ENCODE data around the gene GRID1. TPM values are rescaled to one million over a fixed set of nuclear protein-coding genes. Genes with fewer than 3 reads are reported as not detected.

The GRID1 gene
- total RNA-seq, 1 experiment from 2014 or later: 5.6 TPM

- no peak for TF ChIP-seq YY1 (IDR thresholded peaks at IDR 0.05; ENCODE audit: extremely low read depth, insufficient replicate concordance, low read depth, low read length)
- BruUV-seq (replicated peaks): no TSS peak
- no peaks in the 10 kb centered on the region for H3K9me2 ChIP-seq (ENCODE audit: insufficient read depth)
- no peaks in the 10 kb centered on the region for H3K36me3 ChIP-seq (ENCODE audit: control insufficient read depth in 1 of 2, insufficient read depth in 2 of 2, low read length in 2 of 2)
- DNase-seq (ENCODE audit: low read depth, low spot score) (no peak), ATAC-seq (no peak)
- H3K9me3 ChIP-seq (ENCODE audit: control insufficient read depth in 1 of 2, insufficient read depth in 1 of 2, low read depth in 1 of 2, low read length in 2 of 2): no peaks in the 10 kb centered on the region
- no peak overlapping the region for H3K4me3 ChIP-seq (replicated peaks in 1 of 2; ENCODE audit: low read depth in 1 of 2, low read length in 2 of 2)
- no peak overlapping the region for H3K4me2 ChIP-seq (ENCODE audit: low read length)
- no peak overlapping the region for H3K9ac ChIP-seq (ENCODE audit: low read length)
- no peaks in the 10 kb centered on the region for H3K79me2 ChIP-seq (ENCODE audit: insufficient read depth, low read length)
- H3K4me1 ChIP-seq (ENCODE audit: control insufficient read depth in 1 of 2, insufficient read depth in 2 of 2, low read length in 2 of 2): peaks cover 0 to 20% of the 10 kb centered on the region in 2 experiments; a peak in 1 of 4 replicates
- POLR2A ChIA-PET: no interaction called here
- H3K27ac ChIP-seq (ENCODE audit: low read depth, low read length): no peak overlapping the region
- CTCF ChIA-PET: no interaction called here
- intact Hi-C loops (cut with micrococcal nuclease): no loop called here
- H4K20me1 ChIP-seq (ENCODE audit: insufficient read depth): no peaks in the 10 kb centered on the region
- no peak overlapping the region for H2AFZ ChIP-seq (ENCODE audit: low read depth, low read length, poor library complexity, severe bottlenecking)
- H3K27me3 ChIP-seq (ENCODE audit: insufficient read depth, low read length): no peaks in the 10 kb centered on the region
- RAD21 ChIA-PET (ENCODE audit: low non-redundant PET in 1 of 2, low total read pairs in 2 of 2, uncharacterized antibody in 2 of 2, unreplicated experiment in 2 of 2): no interaction called here
Measured at GRCh38 chr10:86229376-86229775, 137.2 kb downstream of the GRID1 start.

- DNase-seq (ENCODE audit: low read depth, low spot score) (no peak), ATAC-seq (no peak)
- Histone ChIP-seq H3K27ac (ENCODE audit: low read depth, low read length) (no peak overlapping the region), H3K4me3 (replicated peaks in 1 of 2; ENCODE audit: low read depth in 1 of 2, low read length in 2 of 2) (no peak overlapping the region), H3K36me3 (ENCODE audit: control insufficient read depth in 1 of 2, insufficient read depth in 2 of 2, low read length in 2 of 2) (no peaks in the 10 kb centered on the region), H2AFZ (ENCODE audit: low read depth, low read length, poor library complexity, severe bottlenecking) (no peak overlapping the region), H3K4me2 (ENCODE audit: low read length) (no peak overlapping the region), H4K20me1 (ENCODE audit: insufficient read depth) (no peaks in the 10 kb centered on the region), H3K4me1 (ENCODE audit: control insufficient read depth in 1 of 2, insufficient read depth in 2 of 2, low read length in 2 of 2) (peaks cover 0 to 20% of the 10 kb centered on the region in 2 experiments; a peak in 1 of 4 replicates), H3K79me2 (ENCODE audit: insufficient read depth, low read length) (no peaks in the 10 kb centered on the region), H3K27me3 (ENCODE audit: insufficient read depth, low read length) (no peaks in the 10 kb centered on the region), H3K9me2 (ENCODE audit: insufficient read depth) (no peaks in the 10 kb centered on the region), H3K9ac (ENCODE audit: low read length) (no peak overlapping the region), H3K9me3 (ENCODE audit: control insufficient read depth in 1 of 2, insufficient read depth in 1 of 2, low read depth in 1 of 2, low read length in 2 of 2) (no peaks in the 10 kb centered on the region)
- BruUV-seq (replicated peaks): no TSS peak
- intact Hi-C loops (cut with micrococcal nuclease): no loop called here
- ChIA-PET RAD21 (ENCODE audit: low non-redundant PET in 1 of 2, low total read pairs in 2 of 2, uncharacterized antibody in 2 of 2, unreplicated experiment in 2 of 2) (no interaction called here), POLR2A (no interaction called here), CTCF (no interaction called here)
- TF ChIP-seq EZH2phosphoT487 (IDR thresholded peaks at IDR 0.05; ENCODE audit: borderline replicate concordance) (no peak), ZFX (IDR thresholded peaks at IDR 0.05) (no peak), EZH2 (IDR thresholded peaks at IDR 0.05) (no peak), ZBTB33 (IDR thresholded peaks at IDR 0.05; ENCODE audit: extremely low read depth, insufficient replicate concordance, low read length) (no peak), SRF (IDR thresholded peaks at IDR 0.05; ENCODE audit: low read depth) (no peak), ATF3 (IDR thresholded peaks at IDR 0.05) (no peak), SIN3A (IDR thresholded peaks at IDR 0.05; ENCODE audit: low read depth) (no peak), POLR2A (IDR thresholded peaks at IDR 0.05; ENCODE audit: borderline replicate concordance, extremely low read depth, insufficient read depth, insufficient read length) (no peak)
Measured at GRCh38 chr10:86227501-86228258, 138.9 kb downstream of the GRID1 start.

All from HCT116 (cell line).